GM19239 (cell line): ENCODE results near the gene DGCR2.

ENCODE experiments used
- DNase-seq: peaks from one replicate; pipeline ENCODE4 v3.0.0; 2011; ENCODE audit warnings: low spot score; ENCODE audit not compliant: insufficient read length
- FAIRE-seq: peaks from 2 replicates; lab custom pipeline; 2011; peaks lifted over from hg19 to GRCh38; lab: Jason Lieb, UNC

Gene DGCR2

DNA sequence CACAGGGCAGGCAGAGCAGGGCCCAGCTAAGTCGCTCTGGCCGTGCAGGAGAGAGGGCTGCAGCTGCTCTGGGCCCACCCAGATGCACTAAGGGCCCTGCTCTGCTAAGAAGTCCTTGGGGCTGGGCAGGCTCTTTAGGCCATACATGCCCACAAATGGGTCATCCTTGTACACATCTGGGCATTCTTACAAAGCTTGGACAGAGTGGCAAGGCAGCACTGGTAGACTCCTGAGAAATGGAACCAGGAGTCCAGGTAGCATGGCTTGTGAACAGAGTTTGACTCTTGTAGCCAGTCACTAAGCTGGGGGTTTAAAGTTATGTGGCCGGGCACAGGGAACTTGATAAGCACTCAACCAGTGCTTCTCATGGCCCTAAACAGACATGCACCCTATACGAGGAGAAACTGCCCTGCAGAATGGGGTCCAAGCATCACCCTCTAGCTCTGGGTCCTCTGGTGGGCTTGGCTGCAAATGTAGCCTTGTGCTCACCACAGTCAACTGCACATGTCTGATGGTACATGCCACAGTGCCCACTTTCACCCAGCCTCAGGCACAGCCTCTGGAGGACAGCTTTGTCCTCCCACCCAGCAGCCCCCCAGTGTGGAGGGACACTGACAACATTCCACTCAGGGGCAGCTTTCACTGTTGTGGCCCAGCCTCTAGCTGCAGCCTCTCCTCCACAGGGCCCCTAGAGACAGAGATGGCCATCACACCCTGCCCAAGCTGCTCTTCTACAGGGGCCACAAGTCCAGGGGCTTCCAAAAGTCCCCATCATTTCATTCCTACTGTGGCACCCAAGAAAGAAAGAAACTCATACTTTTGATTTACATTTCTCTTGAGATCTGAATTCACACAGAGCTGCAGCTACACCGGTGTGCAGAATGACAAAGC is 75.2 kb downstream of the DGCR2 start:
- FAIRE-seq (no peak), DNase-seq (no peak)

- no peak for FAIRE-seq
- DNase-seq = no peak
These were observed 75.9 kb downstream of the DGCR2 start for GRCh38 chr22:19046287-19046686.

DNA sequence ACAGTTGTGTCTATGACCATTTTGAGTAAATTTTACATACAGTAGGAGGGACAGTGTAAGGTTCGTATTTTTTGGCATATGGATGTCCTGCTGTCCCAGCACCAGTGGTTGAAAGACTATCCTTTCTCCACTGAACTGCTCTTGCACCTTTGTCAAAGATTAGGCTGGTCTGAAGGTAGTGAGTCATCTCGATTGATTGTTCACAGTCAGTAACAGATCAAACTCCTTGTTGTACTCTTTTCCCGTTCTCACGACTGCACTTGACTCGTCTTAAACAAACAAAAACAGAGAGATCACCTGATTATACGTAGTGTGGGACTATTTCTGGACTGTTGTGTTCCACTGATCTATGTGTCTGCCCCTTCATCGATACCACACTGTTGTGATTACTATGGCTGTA is 77.1 kb downstream of the DGCR2 start:
- FAIRE-seq = no peak
- no peak for DNase-seq

DNA sequence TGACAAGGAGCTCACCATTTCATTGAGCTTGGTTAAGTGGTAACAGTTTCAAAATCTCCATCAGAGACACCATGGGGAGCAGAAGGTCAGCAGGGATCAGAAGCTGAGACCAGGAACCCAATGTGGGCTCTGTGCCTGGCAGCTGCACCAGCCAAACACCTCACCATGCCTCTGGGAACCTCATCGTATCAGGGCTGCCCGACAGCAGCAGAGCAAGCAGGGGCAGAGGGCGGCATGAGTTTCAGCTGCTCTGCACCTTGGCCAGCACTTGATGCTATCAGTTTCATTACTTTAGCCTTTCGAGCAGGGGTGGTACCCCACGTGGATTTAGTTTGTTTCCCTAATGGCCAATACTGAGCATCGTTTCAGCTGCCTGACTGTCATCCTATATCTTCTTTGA is 77.8 kb downstream of the DGCR2 start:
- no peak for FAIRE-seq
- DNase-seq = no peak

- no peak for FAIRE-seq
These were observed 78.8 kb downstream of the DGCR2 start for GRCh38 chr22:19043121-19044085.

DNA sequence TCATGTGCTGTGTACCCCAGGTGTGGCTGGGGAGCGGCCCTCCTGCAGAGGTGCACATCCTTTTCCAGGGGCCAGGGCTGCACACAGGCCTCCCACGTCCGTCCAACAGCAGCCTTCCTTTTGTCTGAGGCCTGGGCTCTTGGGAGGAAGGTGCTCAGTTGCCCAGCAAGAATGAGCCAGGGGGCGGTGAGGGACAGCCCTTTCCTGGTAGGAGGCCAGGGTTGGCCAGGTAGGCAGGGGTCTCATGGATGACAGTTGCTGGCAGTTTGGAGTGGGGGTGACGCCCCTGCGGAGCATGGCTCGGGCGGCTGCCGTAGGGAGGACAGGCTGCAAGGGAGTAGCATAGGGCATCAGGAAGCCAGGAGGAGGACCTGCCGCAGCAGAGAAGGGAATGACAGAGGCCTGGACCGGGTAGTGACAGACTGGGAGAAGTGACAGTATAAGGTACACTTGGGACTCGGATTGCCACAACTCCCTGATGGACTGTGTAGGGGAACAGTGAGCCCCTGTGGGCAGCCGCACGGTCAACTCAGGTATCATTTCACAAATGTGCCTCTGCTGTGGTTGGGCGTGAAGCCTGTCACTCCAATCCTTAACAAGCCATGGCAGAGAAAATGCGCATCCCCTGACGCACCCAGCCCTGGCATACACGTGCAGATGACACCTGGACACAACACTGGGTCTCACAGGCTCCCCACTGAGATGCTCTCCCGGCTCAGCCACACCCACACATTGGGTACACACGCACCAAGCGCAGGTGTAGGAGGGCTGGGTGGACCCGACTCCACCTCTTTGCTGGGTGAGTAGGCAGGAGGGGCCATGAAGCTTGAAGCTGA is 79.7 kb downstream of the DGCR2 start:
- no peak for DNase-seq
- no peak for FAIRE-seq

More at GRCh38 chr22:19043121-19044085, 78.8 kb downstream of the DGCR2 start:
- DNase-seq = no peak

DNA sequence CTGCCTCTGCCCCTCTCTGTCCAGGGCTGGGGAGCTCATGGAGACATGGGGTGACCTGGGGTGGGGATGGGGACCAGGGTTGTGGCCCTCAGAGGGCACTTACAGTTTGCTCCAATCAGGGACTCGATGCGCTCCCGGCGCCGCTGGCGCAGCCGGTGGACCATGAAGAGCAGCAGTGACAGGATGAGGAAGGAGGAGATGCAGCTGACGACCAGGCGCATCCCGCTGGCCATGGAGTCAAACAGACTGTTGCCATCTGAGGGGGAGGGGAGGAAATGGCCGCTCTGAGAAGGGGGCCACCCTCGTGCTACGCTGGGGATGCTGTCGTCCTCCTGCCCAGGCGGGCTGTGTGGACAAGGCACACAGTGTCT is 80.5 kb downstream of the DGCR2 start:
- DNase-seq (no peak), FAIRE-seq (no peak)

- FAIRE-seq (no peak), DNase-seq (no peak)
These were observed 81.1 kb downstream of the DGCR2 start for GRCh38 chr22:19040888-19041703.

- DNase-seq = no peak
- FAIRE-seq = no peak
These were observed 81.8 kb downstream of the DGCR2 start for GRCh38 chr22:19040391-19040861.

DNA sequence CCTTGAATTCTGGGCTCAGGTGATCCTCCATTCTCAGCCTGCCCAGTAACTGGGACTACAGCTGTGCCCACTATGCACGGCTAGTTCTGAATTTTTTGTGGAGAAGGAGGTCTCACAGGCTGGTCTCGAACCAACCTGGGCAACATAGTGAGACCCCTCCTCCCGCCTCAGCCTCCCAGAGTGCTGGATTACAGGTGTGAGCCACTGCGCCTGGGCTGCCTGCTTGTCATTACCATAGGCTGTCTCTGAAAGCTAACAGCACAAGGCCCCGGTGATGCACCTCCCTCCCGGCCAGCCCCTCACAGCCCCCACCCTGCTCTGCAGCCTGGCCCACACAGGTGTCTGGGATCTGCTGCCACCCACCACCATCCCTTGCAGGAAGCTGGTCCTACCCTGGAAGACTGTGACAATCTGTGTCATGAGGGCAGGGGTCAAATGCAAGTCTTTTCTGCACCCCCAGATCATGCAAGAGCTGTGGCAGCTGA is 82.4 kb downstream of the DGCR2 start:
- DNase-seq = no peak
- FAIRE-seq = no peak

DNA sequence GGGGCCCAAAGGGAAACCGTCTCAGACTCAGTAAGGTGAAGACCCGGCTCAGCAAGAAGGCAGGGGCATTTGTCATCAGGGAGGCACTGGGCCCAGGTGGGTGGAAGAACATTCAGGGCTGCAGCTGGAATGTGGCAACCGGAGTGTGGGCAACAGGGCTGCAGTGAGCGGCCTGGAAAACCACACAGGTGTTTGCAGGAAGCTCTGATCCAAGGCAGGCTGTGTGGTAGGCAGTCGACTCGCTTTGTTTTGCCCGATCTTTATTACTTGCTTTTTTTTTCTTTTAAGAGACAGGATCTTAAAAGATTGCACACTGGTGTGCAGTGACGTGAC is 82.8 kb downstream of the DGCR2 start:
- DNase-seq = no peak
- FAIRE-seq = no peak

- FAIRE-seq = no peak
- DNase-seq = no peak
These were observed 83.3 kb downstream of the DGCR2 start for GRCh38 chr22:19038728-19039447.

- no peak for DNase-seq
- no peak for FAIRE-seq
These were observed 84.1 kb downstream of the DGCR2 start for GRCh38 chr22:19038164-19038546.

- no peak for FAIRE-seq
- DNase-seq = no peak
These were observed 84.7 kb downstream of the DGCR2 start for GRCh38 chr22:19037282-19038163.

GRCh38 chr22:19036523-19037273 is 85.5 kb downstream of the DGCR2 start:
- FAIRE-seq (no peak), DNase-seq (no peak)

GRCh38 chr22:19036229-19036522 is 86.0 kb downstream of the DGCR2 start:
- FAIRE-seq (no peak), DNase-seq (no peak)
